Measurements from ENCODE around the gene PLPP4. TPM values are rescaled to one million over a fixed set of nuclear protein-coding genes. Genes with fewer than 3 reads are reported as not detected.

Gene PLPP4
- polyA plus RNA-seq, 1 donor from 2014 or later, result 4.4 TPM

GRCh38 chr10:120420421-120420820, 36.6 kb upstream of the PLPP4 start:
- H3K36me3 ChIP-seq (ENCODE audit: insufficient read depth, low read length), result no peaks in the 10 kb centered on the region
- H3K9me2 ChIP-seq (ENCODE audit: insufficient read depth, low read length), result no peaks in the 10 kb centered on the region
- no peaks in the 10 kb centered on the region for H3F3A ChIP-seq (ENCODE audit: insufficient read depth, low read length, poor library complexity, severe bottlenecking)
- no peak overlapping the region for H3K27ac ChIP-seq (ENCODE audit: low read length)
- H3K9ac ChIP-seq (ENCODE audit: low read length), result no peak overlapping the region
- no peak overlapping the region for H2AFZ ChIP-seq (ENCODE audit: low read depth, low read length)
- peaks cover 8% of the 10 kb centered on the region for H3K9me3 ChIP-seq (ENCODE audit: low read length)
- TF ChIP-seq POLR2AphosphoS5 (IDR thresholded peaks at IDR 0.05) (no peak), CTCF (IDR thresholded peaks at IDR 0.05; ENCODE audit: poor library complexity, severe bottlenecking) (no peak), EZH2 (IDR thresholded peaks at IDR 0.05; ENCODE audit: borderline replicate concordance, insufficient read depth, low read length, poor library complexity, severe bottlenecking) (no peak), SMC3 (conservative IDR thresholded peaks at IDR 0.05; ENCODE audit: poor library complexity) (no peak), RAD21 (conservative IDR thresholded peaks at IDR 0.05) (no peak), TAF1 (IDR thresholded peaks at IDR 0.05; ENCODE audit: low read depth) (no peak), EP300 (conservative IDR thresholded peaks at IDR 0.05; ENCODE audit: poor library complexity, severe bottlenecking) (no peak), MXI1 (conservative IDR thresholded peaks at IDR 0.05; ENCODE audit: poor library complexity, severe bottlenecking) (no peak)
- TF ChIP-seq, protein P1, sequence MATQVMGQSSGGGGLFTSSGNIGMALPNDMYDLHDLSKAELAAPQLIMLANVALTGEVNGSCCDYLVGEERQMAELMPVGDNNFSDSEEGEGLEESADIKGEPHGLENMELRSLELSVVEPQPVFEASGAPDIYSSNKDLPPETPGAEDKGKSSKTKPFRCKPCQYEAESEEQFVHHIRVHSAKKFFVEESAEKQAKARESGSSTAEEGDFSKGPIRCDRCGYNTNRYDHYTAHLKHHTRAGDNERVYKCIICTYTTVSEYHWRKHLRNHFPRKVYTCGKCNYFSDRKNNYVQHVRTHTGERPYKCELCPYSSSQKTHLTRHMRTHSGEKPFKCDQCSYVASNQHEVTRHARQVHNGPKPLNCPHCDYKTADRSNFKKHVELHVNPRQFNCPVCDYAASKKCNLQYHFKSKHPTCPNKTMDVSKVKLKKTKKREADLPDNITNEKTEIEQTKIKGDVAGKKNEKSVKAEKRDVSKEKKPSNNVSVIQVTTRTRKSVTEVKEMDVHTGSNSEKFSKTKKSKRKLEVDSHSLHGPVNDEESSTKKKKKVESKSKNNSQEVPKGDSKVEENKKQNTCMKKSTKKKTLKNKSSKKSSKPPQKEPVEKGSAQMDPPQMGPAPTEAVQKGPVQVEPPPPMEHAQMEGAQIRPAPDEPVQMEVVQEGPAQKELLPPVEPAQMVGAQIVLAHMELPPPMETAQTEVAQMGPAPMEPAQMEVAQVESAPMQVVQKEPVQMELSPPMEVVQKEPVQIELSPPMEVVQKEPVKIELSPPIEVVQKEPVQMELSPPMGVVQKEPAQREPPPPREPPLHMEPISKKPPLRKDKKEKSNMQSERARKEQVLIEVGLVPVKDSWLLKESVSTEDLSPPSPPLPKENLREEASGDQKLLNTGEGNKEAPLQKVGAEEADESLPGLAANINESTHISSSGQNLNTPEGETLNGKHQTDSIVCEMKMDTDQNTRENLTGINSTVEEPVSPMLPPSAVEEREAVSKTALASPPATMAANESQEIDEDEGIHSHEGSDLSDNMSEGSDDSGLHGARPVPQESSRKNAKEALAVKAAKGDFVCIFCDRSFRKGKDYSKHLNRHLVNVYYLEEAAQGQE (IDR thresholded peaks at IDR 0.05; ENCODE audit: borderline replicate concordance), result no peak
- H3K79me2 ChIP-seq (replicated peaks; ENCODE audit: insufficient read depth, low read length), result no peaks in the 10 kb centered on the region
- no peaks in the 10 kb centered on the region for H3K27me3 ChIP-seq (ENCODE audit: insufficient read depth, low read depth, low read length)
- H3K4me2 ChIP-seq (ENCODE audit: low read length), result no peak overlapping the region
- no peak overlapping the region for H3K4me3 ChIP-seq (ENCODE audit: low read length)
- no peaks in the 10 kb centered on the region for H4K20me1 ChIP-seq (ENCODE audit: insufficient read depth)

DNA sequence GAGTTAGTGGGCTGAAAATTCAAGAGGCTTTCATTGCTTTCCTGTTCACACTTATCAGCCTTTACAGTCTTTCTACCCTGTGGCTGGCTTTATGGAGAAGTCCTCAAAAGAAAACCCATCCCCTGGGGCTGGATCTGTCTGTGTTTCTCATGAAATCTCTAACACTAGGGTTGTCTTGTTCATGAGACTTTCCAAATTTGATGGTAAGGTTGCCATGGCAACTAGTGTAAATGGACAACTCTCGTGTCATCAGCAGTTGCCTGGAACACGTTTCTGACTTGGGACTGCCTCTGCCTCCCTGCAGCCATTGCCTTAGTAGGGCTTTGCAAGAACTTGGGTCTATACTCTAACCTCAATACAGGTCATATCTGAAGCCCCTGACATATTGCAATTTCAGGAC, 35.8 kb upstream of the PLPP4 start:
- Histone ChIP-seq H3K9me2 (ENCODE audit: insufficient read depth, low read length) (no peaks in the 10 kb centered on the region), H3K4me3 (ENCODE audit: low read length) (no peak overlapping the region), H3K9ac (ENCODE audit: low read length) (no peak overlapping the region), H3K36me3 (ENCODE audit: insufficient read depth, low read length) (no peaks in the 10 kb centered on the region), H3F3A (ENCODE audit: insufficient read depth, low read length, poor library complexity, severe bottlenecking) (no peaks in the 10 kb centered on the region), H3K4me2 (ENCODE audit: low read length) (no peak overlapping the region), H3K27me3 (ENCODE audit: insufficient read depth, low read depth, low read length) (no peaks in the 10 kb centered on the region), H3K9me3 (ENCODE audit: low read length) (peaks cover 8% of the 10 kb centered on the region), H3K79me2 (replicated peaks; ENCODE audit: insufficient read depth, low read length) (no peaks in the 10 kb centered on the region), H4K20me1 (ENCODE audit: insufficient read depth) (no peaks in the 10 kb centered on the region), H3K27ac (ENCODE audit: low read length) (no peak overlapping the region), H2AFZ (ENCODE audit: low read depth, low read length) (no peak overlapping the region)
- no peak for TF ChIP-seq EP300 (conservative IDR thresholded peaks at IDR 0.05; ENCODE audit: poor library complexity, severe bottlenecking)

DNA sequence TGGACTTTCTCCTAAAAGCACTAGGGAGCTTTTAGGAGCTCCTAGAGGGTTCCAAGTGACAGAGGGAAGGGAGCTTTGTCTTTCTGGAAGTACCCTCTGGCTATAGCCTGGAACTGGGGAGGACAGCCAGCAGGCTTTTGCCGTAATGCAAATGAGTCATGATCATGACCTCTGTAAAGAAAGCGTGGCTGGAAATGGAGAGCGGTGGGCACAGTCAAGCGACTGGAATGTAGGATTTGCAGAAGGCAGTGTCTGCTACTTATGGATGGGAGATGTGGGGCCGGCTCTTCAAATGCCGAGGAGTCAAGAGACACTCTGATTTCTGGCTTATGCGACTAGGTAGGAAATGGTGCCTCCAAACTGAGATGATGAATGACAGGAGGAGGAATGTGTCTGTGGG, 34.6 kb upstream of the PLPP4 start:
- Histone ChIP-seq H2AFZ (ENCODE audit: low read depth, low read length) (no peak overlapping the region), H3K4me3 (ENCODE audit: low read length) (no peak overlapping the region), H3K9ac (ENCODE audit: low read length) (no peak overlapping the region), H4K20me1 (ENCODE audit: insufficient read depth) (no peaks in the 10 kb centered on the region), H3K4me2 (ENCODE audit: low read length) (no peak overlapping the region), H3K36me3 (ENCODE audit: insufficient read depth, low read length) (no peaks in the 10 kb centered on the region), H3K79me2 (replicated peaks; ENCODE audit: insufficient read depth, low read length) (no peaks in the 10 kb centered on the region), H3F3A (ENCODE audit: insufficient read depth, low read length, poor library complexity, severe bottlenecking) (no peaks in the 10 kb centered on the region), H3K9me3 (ENCODE audit: low read length) (peaks cover 8% of the 10 kb centered on the region), H3K9me2 (ENCODE audit: insufficient read depth, low read length) (no peaks in the 10 kb centered on the region), H3K27me3 (ENCODE audit: insufficient read depth, low read depth, low read length) (no peaks in the 10 kb centered on the region), H3K27ac (ENCODE audit: low read length) (no peak overlapping the region)
- TF ChIP-seq, protein P1 (IDR thresholded peaks at IDR 0.05; ENCODE audit: borderline replicate concordance), result no peak
- TF ChIP-seq MXI1 (conservative IDR thresholded peaks at IDR 0.05; ENCODE audit: poor library complexity, severe bottlenecking) (no peak), EZH2 (IDR thresholded peaks at IDR 0.05; ENCODE audit: borderline replicate concordance, insufficient read depth, low read length, poor library complexity, severe bottlenecking) (no peak), RAD21 (conservative IDR thresholded peaks at IDR 0.05) (no peak), EP300 (conservative IDR thresholded peaks at IDR 0.05; ENCODE audit: poor library complexity, severe bottlenecking) (no peak), POLR2AphosphoS5 (IDR thresholded peaks at IDR 0.05) (no peak), SMC3 (conservative IDR thresholded peaks at IDR 0.05; ENCODE audit: poor library complexity) (no peak), CTCF (IDR thresholded peaks at IDR 0.05; ENCODE audit: poor library complexity, severe bottlenecking) (no peak), TAF1 (IDR thresholded peaks at IDR 0.05; ENCODE audit: low read depth) (no peak)

All from neural cell (in vitro differentiated cells).